Sigmoid colon (tissue), 4 donors: ENCODE results near the gene MIXL1.

ENCODE experiments used
- EP300 ChIP-seq, 4 donors: sonication (generic); formaldehyde crosslinking; IDR thresholded peaks; one replicate each; pipeline ENCODE4 v1.6.1; 2017; ENCODE audit warnings: antibody characterized with exemption in 4 of 4
- POLR2AphosphoS5 ChIP-seq, 4 donors: sonication (generic); formaldehyde crosslinking; IDR thresholded peaks; one replicate each; pipeline ENCODE4 v1.6.1; 2017; ENCODE audit warnings: antibody characterized with exemption in 4 of 4
- TF ChIP-seq, protein P1 (sequence below), 4 experiments: fragments of 450-650 bp in 3 of 4; fragments of 200-600 bp in 1 of 4; IDR thresholded peaks; one replicate each; pipeline ENCODE4 v1.5.1; 2016 to 2019; ENCODE audit warnings: antibody characterized with exemption in 4 of 4, mild to moderate bottlenecking in 3 of 4, moderate library complexity in 2 of 4

DNA sequence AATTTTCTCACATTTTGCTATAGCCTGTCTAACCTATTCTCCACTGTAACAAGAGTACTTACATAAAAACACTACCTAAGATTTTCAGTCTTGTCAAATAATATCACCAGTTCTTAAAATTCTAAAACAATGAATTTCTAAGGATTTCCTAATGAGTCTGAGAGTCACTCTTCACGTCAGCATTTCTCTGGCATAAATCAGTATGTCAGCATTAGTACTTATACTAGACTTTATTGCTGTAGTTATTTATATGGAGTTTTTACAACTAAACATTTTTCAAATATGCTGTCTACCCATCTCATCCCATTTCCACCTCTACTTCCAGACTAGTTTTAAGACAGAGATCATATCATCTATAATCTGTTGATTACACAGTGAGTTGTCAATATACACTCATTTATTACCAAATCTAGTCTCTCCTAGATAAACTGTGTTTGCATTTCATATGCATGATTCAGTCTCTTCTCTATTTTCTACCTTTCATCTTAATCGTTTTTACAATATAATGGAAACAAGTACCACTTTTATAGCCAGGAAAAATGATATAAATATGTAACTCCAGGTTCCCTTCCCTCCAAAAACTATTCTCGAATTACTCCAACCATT, 52.7 kb downstream of the MIXL1 start:
- TF ChIP-seq EP300 (IDR thresholded peaks at IDR 0.05): no peak
- TF ChIP-seq, protein P1, sequence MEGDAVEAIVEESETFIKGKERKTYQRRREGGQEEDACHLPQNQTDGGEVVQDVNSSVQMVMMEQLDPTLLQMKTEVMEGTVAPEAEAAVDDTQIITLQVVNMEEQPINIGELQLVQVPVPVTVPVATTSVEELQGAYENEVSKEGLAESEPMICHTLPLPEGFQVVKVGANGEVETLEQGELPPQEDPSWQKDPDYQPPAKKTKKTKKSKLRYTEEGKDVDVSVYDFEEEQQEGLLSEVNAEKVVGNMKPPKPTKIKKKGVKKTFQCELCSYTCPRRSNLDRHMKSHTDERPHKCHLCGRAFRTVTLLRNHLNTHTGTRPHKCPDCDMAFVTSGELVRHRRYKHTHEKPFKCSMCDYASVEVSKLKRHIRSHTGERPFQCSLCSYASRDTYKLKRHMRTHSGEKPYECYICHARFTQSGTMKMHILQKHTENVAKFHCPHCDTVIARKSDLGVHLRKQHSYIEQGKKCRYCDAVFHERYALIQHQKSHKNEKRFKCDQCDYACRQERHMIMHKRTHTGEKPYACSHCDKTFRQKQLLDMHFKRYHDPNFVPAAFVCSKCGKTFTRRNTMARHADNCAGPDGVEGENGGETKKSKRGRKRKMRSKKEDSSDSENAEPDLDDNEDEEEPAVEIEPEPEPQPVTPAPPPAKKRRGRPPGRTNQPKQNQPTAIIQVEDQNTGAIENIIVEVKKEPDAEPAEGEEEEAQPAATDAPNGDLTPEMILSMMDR (IDR thresholded peaks at IDR 0.05): no peak
- no peak for TF ChIP-seq POLR2AphosphoS5 (IDR thresholded peaks at IDR 0.05)
